BJ (cell line): Measurements from ENCODE around the gene DMRTB1. TPM values are rescaled to one million over a fixed set of nuclear protein-coding genes. Genes with fewer than 3 reads are reported as not detected.

Source experiments
- CTCF ChIA-PET: fragments of 350-600 bp; formaldehyde crosslinking; extraction: SDS; loops from one replicate; lab custom pipeline; 2021; ENCODE audit warnings: antibody characterized with exemption, inconsistent platforms; lab: Yijun Ruan, JAX
- POLR2A ChIA-PET: fragments of 300-600 bp; sonication (Branson Sonifier 250); formaldehyde crosslinking; extraction: SDS; loops from one replicate; lab custom pipeline; 2021; ENCODE audit warnings: antibody characterized with exemption; lab: Charles Lee
- DNase-seq: peaks from one replicate; pipeline ENCODE4 v3.0.0-alpha.2; 2011; ENCODE audit warnings: low read depth
- H3K27me3 ChIP-seq: 2 replicates; pipeline ENCODE4 v1.6.0; 2011; ENCODE audit warnings: low read length; ENCODE audit not compliant: control insufficient read depth, insufficient read depth
- H3K36me3 ChIP-seq: 2 replicates; pipeline ENCODE4 v1.5.1; 2011; ENCODE audit warnings: low read length; ENCODE audit not compliant: control insufficient read depth, insufficient read depth
- H3K4me3 ChIP-seq: 2 replicates; pipeline ENCODE4 v1.5.1; 2011; ENCODE audit warnings: low read depth, mild to moderate bottlenecking, control low read depth, low read length
- CTCF ChIP-seq: IDR thresholded peaks from 2 replicates; pipeline ENCODE4 v1.5.1; 2011; ENCODE audit warnings: low read depth, mild to moderate bottlenecking, control low read depth, inconsistent platforms, low read length, moderate library complexity; ENCODE audit not compliant: insufficient read depth
- polyA plus RNA-seq: library from polyadenylated mRNA; depleted of rRNA; stranded (reverse); fragments of >200 nt; gene quantifications from 2 replicates; pipeline ENCODE4 v1.2.3, GENCODE V29; 2011

The DMRTB1 gene
- polyA plus RNA-seq, 1 experiment: not detected

GRCh38 chr1:53442299-53442698, 16.9 kb upstream of the DMRTB1 start:
- DNase-seq: no peak
- CTCF ChIA-PET: interaction anchor here (1.6 kb wide), 1 partner anchor 31 kb away, joined by 4 read pairs; no protein-coding TSS in a partner anchor
- TF ChIP-seq CTCF: no peak
- POLR2A ChIA-PET: no interaction called here
- Histone ChIP-seq H3K4me3 (no peak overlapping the region), H3K27me3 (no peaks in the 10 kb centered on the region), H3K36me3 (no peaks in the 10 kb centered on the region)

- Histone ChIP-seq H3K4me3 (no peak overlapping the region), H3K36me3 (no peaks in the 10 kb centered on the region), H3K27me3 (no peaks in the 10 kb centered on the region)
- CTCF ChIA-PET: interaction anchor here (0.6 to 2.2 kb wide), 7 partner anchors 20 to 320 kb away, joined by 3 to 5 read pairs (median 4); no protein-coding TSS in a partner anchor
- POLR2A ChIA-PET: no interaction called here
- no peak for TF ChIP-seq CTCF
- no peak for DNase-seq
These were observed 13.1 kb upstream of the DMRTB1 start for GRCh38 chr1:53446051-53446450.

- Histone ChIP-seq H3K27me3 (no peaks in the 10 kb centered on the region), H3K4me3 (no peak overlapping the region), H3K36me3 (no peaks in the 10 kb centered on the region)
- ChIA-PET CTCF (interaction anchor here (1.3 to 3.3 kb wide), 3 partner anchors 11 to 25 kb away, joined by 4 to 13 read pairs (median 7); no protein-coding TSS in a partner anchor), POLR2A (no interaction called here)
- DNase-seq: no peak
- no peak for TF ChIP-seq CTCF
These were observed 11.8 kb upstream of the DMRTB1 start for GRCh38 chr1:53447413-53447812.

- TF ChIP-seq CTCF: no peak
- no peak overlapping the region for H3K4me3 ChIP-seq
- POLR2A ChIA-PET: no interaction called here
- no peak for DNase-seq
- H3K36me3 ChIP-seq: no peaks in the 10 kb centered on the region
- CTCF ChIA-PET: interaction anchor here (0.7 to 3.3 kb wide), 6 partner anchors 12 to 212 kb away, joined by 3 to 13 read pairs (median 4); no protein-coding TSS in a partner anchor
- H3K27me3 ChIP-seq: no peaks in the 10 kb centered on the region
These were observed 10.9 kb upstream of the DMRTB1 start for GRCh38 chr1:53448241-53448841.

GRCh38 chr1:53449021-53449420, 10.2 kb upstream of the DMRTB1 start:
- peak; percentile 68 for DNase-seq
- POLR2A ChIA-PET: no interaction called here
- no peak for TF ChIP-seq CTCF
- CTCF ChIA-PET: interaction anchor here (0.7 to 3.3 kb wide), 7 partner anchors 13 to 212 kb away, joined by 3 to 13 read pairs (median 4); no protein-coding TSS in a partner anchor
- no peaks in the 10 kb centered on the region for H3K27me3 ChIP-seq
- no peak overlapping the region for H3K4me3 ChIP-seq
- no peaks in the 10 kb centered on the region for H3K36me3 ChIP-seq
